ENCODE measurements around the gene TMEM234. TPM values are rescaled to one million over a fixed set of nuclear protein-coding genes. Genes with fewer than 3 reads are reported as not detected.

TMEM234 gene
- total and polyA plus RNA-seq, 2 of the 4 experiments (the other 2 are of a cell fraction) = 10.8 to 22.7 TPM

- no peak within 1 kb of the TSS for H2BK20ac ChIP-seq (ENCODE audit: low read depth, low read length)
- H2BK15ac ChIP-seq (ENCODE audit: low read depth, low read length) = no peak within 1 kb of the TSS
- ATAC-seq (ENCODE audit: low read depth) (peak; percentile 73), DNase-seq (peak; percentile 74)
- peak within 1 kb of the TSS; percentile 3 for H2BK5ac ChIP-seq (ENCODE audit: low read depth, low read length, poor library complexity, severe bottlenecking)
- no peaks in the 10 kb centered on the region for H3K27me3 ChIP-seq (ENCODE audit: control insufficient read depth, insufficient read depth, low read length)
- intact Hi-C loops (cut with micrococcal nuclease) (no loop called here), in situ Hi-C loops (cut with MboI; ENCODE audit: low sequenced_read_pairs) (no loop called here), dilution Hi-C loops (cut with HindIII; ENCODE audit: low sequenced_read_pairs, unreplicated experiment) (no loop called here)
- POLR2A ChIA-PET (ENCODE audit: unreplicated experiment) = interaction anchor here (0.6 kb wide), 1 partner anchor 218 kb away, joined by 3 read pairs; no protein-coding TSS in a partner anchor
- peak within 1 kb of the TSS; percentile 31; the same call in 1 of the 2 replicates for H3K27ac ChIP-seq (ENCODE audit: insufficient read depth, low read length)
- peak within 1 kb of the TSS; percentile 74; the same call in 1 of the 2 replicates for H3K23ac ChIP-seq (ENCODE audit: low read depth, low read length)
- H3K9ac ChIP-seq (ENCODE audit: low read depth, low read length) = peak within 1 kb of the TSS; percentile 77
- peak within 1 kb of the TSS; percentile 72 for H2AK5ac ChIP-seq (ENCODE audit: low read depth, low read length)
- no peaks in the 10 kb centered on the region for H3K9me3 ChIP-seq (ENCODE audit: control insufficient read depth, insufficient read depth, low read length)
- CTCF ChIA-PET = interaction anchor here (0.6 to 1.9 kb wide), 3 partner anchors 10 to 432 kb away, joined by 3 to 7 read pairs (median 5); no protein-coding TSS in a partner anchor
- H4K8ac ChIP-seq (ENCODE audit: low read depth in 2 of 2, low read length in 2 of 2) = peak within 1 kb of the TSS; percentile 54 to 93
- peak within 1 kb of the TSS; percentile 31 for H4K5ac ChIP-seq (ENCODE audit: low read depth, low read length)
- peak within 1 kb of the TSS; percentile 90 for H3K14ac ChIP-seq (replicated peaks; ENCODE audit: low read depth, low read length)
- TF ChIP-seq NFE2L2 (IDR thresholded peaks at IDR 0.05; ENCODE audit: low read depth, low read length) (no peak), MAFK (IDR thresholded peaks at IDR 0.05; ENCODE audit: low read depth, low read length) (no peak), POLR2A (IDR thresholded peaks at IDR 0.05; ENCODE audit: low read depth, low read length) (peak; percentile 75), BHLHE40 (IDR thresholded peaks at IDR 0.05; ENCODE audit: low read depth, low read length) (no peak), MXI1 (IDR thresholded peaks at IDR 0.05; ENCODE audit: borderline replicate concordance, low read depth, low read length) (peak; percentile 54; the same call in 1 of the 2 replicates), USF2 (IDR thresholded peaks at IDR 0.05; ENCODE audit: low read depth, low read length) (no peak)
- no TSS peak for BruUV-seq (replicated peaks)
- no peak within 1 kb of the TSS for H2BK120ac ChIP-seq (ENCODE audit: low read depth, low read length)
- H3K36me3 ChIP-seq (ENCODE audit: control insufficient read depth, insufficient read depth, low read length) = peaks cover 3% of the 10 kb centered on the region; the same call in 1 of the 2 replicates
- H3K79me1 ChIP-seq (ENCODE audit: low read depth in 1 of 2, low read length in 2 of 2) = peaks cover 11 to 39% of the 10 kb centered on the region in 2 experiments
- peak within 1 kb of the TSS; percentile 59 for H3K4me3 ChIP-seq (ENCODE audit: insufficient read depth, low read depth, low read length)
- H4K91ac ChIP-seq (ENCODE audit: insufficient read depth, low read depth, low read length) = peak within 1 kb of the TSS; percentile 76
- H3K18ac ChIP-seq (ENCODE audit: low read depth, low read length) = no peak within 1 kb of the TSS
- H3K56ac ChIP-seq (ENCODE audit: extremely low read depth, insufficient read depth, low read length) = peak within 1 kb of the TSS; percentile 47; the same call in 1 of the 2 replicates
- H3K4me2 ChIP-seq (ENCODE audit: low read depth, low read length) = peak within 1 kb of the TSS; percentile 89
- H2AK9ac ChIP-seq (replicated peaks; ENCODE audit: low read depth, low read length, poor library complexity) = peak within 1 kb of the TSS; percentile 96
- no peaks in the 10 kb centered on the region for H4K20me1 ChIP-seq (ENCODE audit: insufficient read depth, low read length)
- H3K4ac ChIP-seq (ENCODE audit: low read depth, low read length) = peak within 1 kb of the TSS; percentile 84
- peak within 1 kb of the TSS; percentile 99 for H2AFZ ChIP-seq (replicated peaks; ENCODE audit: low read length, poor library complexity)
- H3K9me1 ChIP-seq (ENCODE audit: insufficient read depth, low read length) = peaks cover 13% of the 10 kb centered on the region; the same call in 1 of the 2 replicates
- peaks cover 13% of the 10 kb centered on the region for H3K4me1 ChIP-seq (ENCODE audit: control insufficient read depth, insufficient read depth, low read length)
- WGBS, 2 experiments (ENCODE audit: extremely low coverage in 2 of 2, insufficient read length in 1 of 2) = 1% methylated on average over 45 of the region's 77 CpGs; no CpG with 5 or more reads in 1 of the 2 experiments
These were observed 16.5 kb downstream of the TMEM234 start, which contains the start of gene IQCC for GRCh38 chr1:32205401-32206370. IQCC (plus strand) TSS chr1:32205671; CDS start chr1:32205682, 11 bp downstream.
